HG03196 (cell line): Measurements from ENCODE around the gene TPRN.

ENCODE experiments used
- ATAC-seq: cut with Tn5 transposase; IDR thresholded peaks from one replicate; pipeline ENCODE4 v1.9.1; 2021; ENCODE audit not compliant: unreplicated experiment

Gene TPRN

DNA sequence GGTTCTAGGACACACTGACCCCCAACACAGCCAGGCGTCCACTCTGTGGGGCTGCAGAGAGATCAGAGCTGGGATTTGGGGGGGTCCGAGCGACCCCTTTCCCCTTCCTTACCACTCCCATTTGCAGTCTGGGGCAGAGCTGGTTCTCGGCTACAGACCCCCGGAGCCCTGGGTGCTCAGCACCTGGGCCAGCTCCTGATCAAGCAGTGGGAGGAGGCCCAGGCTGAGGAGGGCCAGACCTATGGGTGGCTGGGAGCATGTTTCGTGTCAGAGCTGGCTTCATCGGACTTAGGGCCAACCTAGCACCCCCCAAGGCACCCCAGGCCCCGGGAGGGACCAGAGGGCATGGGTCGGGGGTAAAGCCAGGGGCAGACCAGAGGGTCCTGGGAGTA lies 54.0 kb downstream of the TPRN start:
- no peak for ATAC-seq

DNA sequence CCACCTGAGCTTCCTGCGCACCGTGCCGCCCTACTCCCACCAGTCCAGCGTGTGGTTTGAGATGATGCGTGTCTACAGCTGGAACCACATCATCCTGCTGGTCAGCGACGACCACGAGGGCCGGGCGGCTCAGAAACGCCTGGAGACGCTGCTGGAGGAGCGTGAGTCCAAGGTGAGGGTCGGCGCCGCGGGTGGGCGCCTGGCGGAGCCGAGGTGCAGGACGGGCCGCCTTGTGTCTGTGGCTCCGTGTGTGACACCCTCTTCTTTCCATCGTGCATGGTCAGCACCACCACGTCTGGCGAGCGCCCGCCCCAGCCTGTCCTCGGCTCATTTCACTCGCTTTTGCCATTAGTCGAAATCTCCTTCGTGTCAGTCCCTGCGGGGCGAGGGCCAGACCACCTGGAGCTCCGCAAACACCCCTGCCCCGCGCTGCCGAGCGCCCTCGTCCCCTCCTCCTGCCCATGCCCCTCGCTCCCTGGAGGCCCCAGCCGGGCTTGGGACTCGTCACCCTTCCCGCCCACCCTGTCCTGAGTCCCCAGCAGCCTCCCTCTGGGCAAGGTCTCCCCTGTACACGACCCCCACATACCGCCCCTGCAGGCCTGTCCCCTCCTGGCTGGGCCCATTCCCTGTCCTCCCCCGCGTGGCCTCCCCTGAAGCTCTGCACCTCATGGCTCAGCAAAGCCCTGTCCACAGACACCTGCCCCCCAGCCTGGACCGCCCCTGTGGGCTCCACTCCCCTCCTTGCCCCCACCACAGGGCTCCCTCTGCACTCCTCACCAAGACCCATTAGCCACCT lies 54.6 kb downstream of the TPRN start:
- ATAC-seq: no peak

DNA sequence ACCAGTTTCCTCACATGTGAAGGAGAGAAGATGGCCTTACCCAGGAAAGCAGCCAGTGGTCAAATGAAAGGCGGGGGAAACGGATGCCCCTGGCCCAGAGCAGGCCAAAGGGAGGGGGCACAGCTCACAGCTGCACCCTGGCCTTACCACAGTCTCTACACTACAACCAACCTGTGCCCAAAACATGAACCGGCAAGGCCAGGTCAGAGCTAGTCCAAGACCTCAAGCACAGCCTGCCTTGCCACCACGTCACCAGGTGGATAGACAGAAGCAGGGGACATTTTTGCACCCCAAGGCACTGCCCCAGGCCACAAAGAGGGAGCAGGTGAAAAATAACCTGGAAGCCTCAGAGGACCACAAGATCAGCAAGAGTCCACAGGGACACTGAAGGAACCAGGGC lies 57.1 kb downstream of the TPRN start:
- ATAC-seq: no peak

DNA sequence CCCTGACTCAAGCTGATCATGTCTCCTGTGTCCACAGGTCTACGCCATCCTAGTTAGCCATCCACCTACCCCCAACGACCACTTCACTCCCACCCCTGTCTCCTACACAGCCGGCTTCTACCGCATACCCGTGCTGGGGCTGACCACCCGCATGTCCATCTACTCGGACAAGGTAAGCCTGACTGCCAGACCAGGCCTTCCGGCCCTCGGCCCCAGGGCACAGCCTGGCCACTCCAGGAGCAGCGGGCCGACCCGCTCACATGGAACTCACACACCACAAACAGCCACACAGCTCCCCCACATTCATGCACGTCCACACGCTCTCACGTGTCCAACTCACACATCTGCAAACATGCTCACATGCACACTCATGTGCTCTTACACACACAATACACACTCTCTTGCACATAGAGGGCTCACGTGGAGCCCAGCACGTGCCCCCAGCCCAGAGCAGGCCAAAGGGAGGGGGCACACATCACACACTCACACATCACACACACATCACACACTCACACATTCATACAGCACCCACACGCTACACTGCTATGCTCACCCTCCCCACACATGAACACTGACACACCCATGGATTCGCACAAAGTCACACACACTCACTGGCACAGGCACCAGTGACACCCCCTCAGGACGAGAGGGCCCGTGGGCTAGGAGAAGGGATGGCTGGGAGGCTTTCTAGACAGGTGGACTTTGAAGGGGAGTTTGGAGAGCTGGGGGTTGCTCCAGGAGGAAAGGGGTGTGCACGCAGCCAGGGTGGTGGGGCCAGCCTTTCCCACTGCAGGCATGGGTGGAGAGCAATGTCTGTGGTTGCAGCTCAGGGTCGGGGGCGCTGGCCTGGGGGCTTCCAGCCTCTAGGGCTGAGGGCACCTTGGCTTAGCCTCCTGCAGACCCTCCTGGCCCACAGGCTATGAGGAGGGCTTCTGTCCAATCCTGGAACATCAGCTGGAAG lies 58.3 kb downstream of the TPRN start:
- no peak for ATAC-seq
